GM03348 (cell line): ENCODE data around the gene CAMTA1.

Source experiments
- DNase-seq: peaks from one replicate; pipeline ENCODE4 v3.0.0; 2012; ENCODE audit warnings: low spot score

CAMTA1 gene

GRCh38 chr1:7477593-7477992, 692.3 kb downstream of the CAMTA1 start:
- no peak for DNase-seq

GRCh38 chr1:7478142-7478790, 693.0 kb downstream of the CAMTA1 start:
- no peak for DNase-seq

GRCh38 chr1:7478809-7479499, 693.7 kb downstream of the CAMTA1 start:
- peak; percentile 66 for DNase-seq

- DNase-seq = no peak
Observed at GRCh38 chr1:7479571-7479970, 694.3 kb downstream of the CAMTA1 start.

GRCh38 chr1:7481194-7481593, 695.9 kb downstream of the CAMTA1 start:
- DNase-seq = no peak

GRCh38 chr1:7482077-7482476, 696.8 kb downstream of the CAMTA1 start:
- DNase-seq = no peak

GRCh38 chr1:7482772-7483495, 697.7 kb downstream of the CAMTA1 start:
- DNase-seq = no peak

GRCh38 chr1:7483634-7484383, 698.6 kb downstream of the CAMTA1 start:
- no peak for DNase-seq

- no peak for DNase-seq
Observed at GRCh38 chr1:7485086-7485780, 700.0 kb downstream of the CAMTA1 start.

GRCh38 chr1:7485826-7486225, 700.6 kb downstream of the CAMTA1 start:
- no peak for DNase-seq

- DNase-seq = no peak
Observed at GRCh38 chr1:7487766-7488474, 702.7 kb downstream of the CAMTA1 start.

- no peak for DNase-seq
Observed at GRCh38 chr1:7488475-7488842, 703.2 kb downstream of the CAMTA1 start.

GRCh38 chr1:7489586-7489985, 704.3 kb downstream of the CAMTA1 start:
- DNase-seq = no peak

GRCh38 chr1:7490576-7490975, 705.3 kb downstream of the CAMTA1 start:
- DNase-seq = no peak

- peak; percentile 45 for DNase-seq
Observed at GRCh38 chr1:7491109-7491817, 706.0 kb downstream of the CAMTA1 start.

- no peak for DNase-seq
Observed at GRCh38 chr1:7491818-7492173, 706.5 kb downstream of the CAMTA1 start.

GRCh38 chr1:7493711-7494454, 708.6 kb downstream of the CAMTA1 start:
- DNase-seq = no peak

- no peak for DNase-seq
Observed at GRCh38 chr1:7495962-7496361, 710.7 kb downstream of the CAMTA1 start.

GRCh38 chr1:7497107-7497637, 711.9 kb downstream of the CAMTA1 start:
- DNase-seq = no peak
